Spleen (tissue), 7 donors: ENCODE data around the gene JOSD2.

Experiments used
- POLR2A ChIP-seq, 3 donors: fragments of 450-650 bp; IDR thresholded peaks; one replicate each; pipeline ENCODE4 v1.5.1; 2017; ENCODE audit warnings: antibody characterized with exemption in 3 of 3, mild to moderate bottlenecking in 1 of 3
- TF ChIP-seq, protein P1 (sequence below), 11 experiments: fragments of 200-600 bp in 7 of 11; fragments of 450-650 bp in 4 of 11; sonication (generic) in 4 of 11; IDR thresholded peaks in 8 of 11; conservative IDR thresholded peaks in 3 of 11; 1 replicate in 7 of 11; 2 replicates in 4 of 11; pipeline versions ENCODE4 v1.4.0 to v1.8.0; 2016 to 2021; ENCODE audit warnings: antibody characterized with exemption in 11 of 11, inconsistent platforms in 4 of 11, mild to moderate bottlenecking in 1 of 11
- donor health status: DM: no; HTN: no; CAD: no; lungs with moderate emphysema.
- donor health status: DM: no; HTN: no; CAD: no.
- donor health status: DM: no; HTN: no; CAD: no.

DNA sequence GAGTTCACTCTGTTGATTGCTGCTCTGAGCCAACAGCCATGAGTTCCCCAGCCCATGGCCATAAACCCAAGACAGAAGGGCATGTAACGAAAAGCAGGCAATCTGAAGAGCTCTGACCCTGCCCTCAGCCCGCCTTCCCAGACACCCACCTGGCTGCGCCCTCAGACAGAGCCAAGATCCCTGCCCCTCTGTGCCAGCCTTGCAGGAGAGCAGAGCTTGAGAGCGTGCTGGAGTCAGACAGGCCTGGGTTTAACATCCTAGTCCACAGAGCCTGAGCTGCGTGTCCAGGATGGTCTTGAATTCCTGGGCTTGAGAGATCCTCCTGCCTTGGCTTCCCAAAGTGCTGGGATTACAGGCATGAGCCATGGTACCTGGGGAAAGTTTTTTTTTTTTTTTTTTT, 53.7 kb downstream of the JOSD2 start:
- TF ChIP-seq, protein P1, sequence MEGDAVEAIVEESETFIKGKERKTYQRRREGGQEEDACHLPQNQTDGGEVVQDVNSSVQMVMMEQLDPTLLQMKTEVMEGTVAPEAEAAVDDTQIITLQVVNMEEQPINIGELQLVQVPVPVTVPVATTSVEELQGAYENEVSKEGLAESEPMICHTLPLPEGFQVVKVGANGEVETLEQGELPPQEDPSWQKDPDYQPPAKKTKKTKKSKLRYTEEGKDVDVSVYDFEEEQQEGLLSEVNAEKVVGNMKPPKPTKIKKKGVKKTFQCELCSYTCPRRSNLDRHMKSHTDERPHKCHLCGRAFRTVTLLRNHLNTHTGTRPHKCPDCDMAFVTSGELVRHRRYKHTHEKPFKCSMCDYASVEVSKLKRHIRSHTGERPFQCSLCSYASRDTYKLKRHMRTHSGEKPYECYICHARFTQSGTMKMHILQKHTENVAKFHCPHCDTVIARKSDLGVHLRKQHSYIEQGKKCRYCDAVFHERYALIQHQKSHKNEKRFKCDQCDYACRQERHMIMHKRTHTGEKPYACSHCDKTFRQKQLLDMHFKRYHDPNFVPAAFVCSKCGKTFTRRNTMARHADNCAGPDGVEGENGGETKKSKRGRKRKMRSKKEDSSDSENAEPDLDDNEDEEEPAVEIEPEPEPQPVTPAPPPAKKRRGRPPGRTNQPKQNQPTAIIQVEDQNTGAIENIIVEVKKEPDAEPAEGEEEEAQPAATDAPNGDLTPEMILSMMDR (IDR thresholded peaks at IDR 0.05 in 8 of 11, conservative IDR thresholded peaks at IDR 0.05 in 3 of 11), result no peak
- TF ChIP-seq POLR2A (IDR thresholded peaks at IDR 0.05), result no peak
